Neuronal stem cell (in vitro differentiated cells): ENCODE measurements around the gene CNTLN.
"Not testable (repeated sequence)": the region's sequence is repeated elsewhere in the genome, so short reads cannot be mapped to it uniquely, and the experiment has no call there.

Experiments
- DNase-seq: peaks from one replicate; pipeline ENCODE4 v3.0.0-alpha.2; 2013; ENCODE audit warnings: low spot score
- H2AFZ ChIP-seq: one replicate; pipeline ENCODE4 v1.6.1; 2013; ENCODE audit warnings: mild to moderate bottlenecking, low read length, inconsistent platforms
- H2AK5ac ChIP-seq: 2 replicates; pipeline ENCODE4 v1.6.1; 2013; ENCODE audit warnings: low read depth, mild to moderate bottlenecking, inconsistent platforms, low read length, moderate library complexity, mixed read lengths
- H2BK120ac ChIP-seq: 2 replicates; pipeline ENCODE4 v1.6.1; 2013; ENCODE audit warnings: low read depth, mild to moderate bottlenecking, inconsistent platforms, low read length, moderate library complexity, mixed read lengths
- H2BK12ac ChIP-seq: one replicate; pipeline ENCODE4 v1.6.1; 2013; ENCODE audit warnings: low read length, inconsistent platforms
- H2BK15ac ChIP-seq: 2 replicates; pipeline ENCODE4 v1.6.1; 2013; ENCODE audit warnings: mild to moderate bottlenecking, low read length, inconsistent platforms, mixed read lengths
- H2BK5ac ChIP-seq: one replicate; pipeline ENCODE4 v1.6.1; 2013; ENCODE audit warnings: inconsistent platforms, mild to moderate bottlenecking, low read length, moderate library complexity
- H3K14ac ChIP-seq: one replicate; pipeline ENCODE4 v1.6.1; 2013; ENCODE audit warnings: low read length, inconsistent platforms
- H3K18ac ChIP-seq: 2 replicates; pipeline ENCODE4 v1.6.1; 2013; ENCODE audit warnings: low read length, inconsistent platforms
- H3K23ac ChIP-seq: 2 replicates; pipeline ENCODE4 v1.6.1; 2013; ENCODE audit warnings: low read depth, mild to moderate bottlenecking, mixed read lengths, low read length, inconsistent platforms; ENCODE audit not compliant: poor library complexity
- H3K27ac ChIP-seq: replicated peaks from 3 replicates; pipeline ENCODE4 v1.5.1; 2013; ENCODE audit warnings: low read length, inconsistent platforms
- H3K27me3 ChIP-seq, 3 experiments: 2 replicates each; pipeline ENCODE4 v1.6.1; 2013; ENCODE audit warnings: low read length in 3 of 3, mild to moderate bottlenecking in 2 of 3, inconsistent platforms in 1 of 3, low read depth in 1 of 3, mixed read lengths in 1 of 3, moderate library complexity in 1 of 3; ENCODE audit not compliant: control insufficient read depth in 3 of 3, insufficient read depth in 3 of 3
- H3K36me3 ChIP-seq, 2 donors: replicated peaks in 1 of 2; 2 replicates each; pipeline ENCODE4 v1.6.1; 2013; ENCODE audit warnings: low read length in 2 of 2; ENCODE audit not compliant: control insufficient read depth in 2 of 2, insufficient read depth in 2 of 2
- H3K4ac ChIP-seq: 2 replicates; pipeline ENCODE4 v1.6.1; 2013; ENCODE audit warnings: inconsistent platforms, mild to moderate bottlenecking, low read length, moderate library complexity
- H3K4me1 ChIP-seq, 2 donors: 1 replicate in 1 of 2; 2 replicates in 1 of 2; pipeline ENCODE4 v1.6.1; 2013; ENCODE audit warnings: low read length in 2 of 2, low read depth in 1 of 2; ENCODE audit not compliant: control insufficient read depth in 2 of 2, insufficient read depth in 1 of 2
- H3K4me2 ChIP-seq: one replicate; pipeline ENCODE4 v1.6.1; 2013; ENCODE audit warnings: mild to moderate bottlenecking, low read length, inconsistent platforms; ENCODE audit not compliant: insufficient read depth, poor library complexity, severe bottlenecking
- H3K4me3 ChIP-seq, 2 donors: 2 replicates each; pipeline ENCODE4 v1.5.1; 2013; ENCODE audit warnings: low read length in 2 of 2, mild to moderate bottlenecking in 2 of 2, inconsistent platforms in 1 of 2, moderate library complexity in 1 of 2
- H3K79me1 ChIP-seq: one replicate; pipeline ENCODE4 v1.6.1; 2013; ENCODE audit warnings: low read depth, mild to moderate bottlenecking, inconsistent platforms, low read length, moderate library complexity
- H3K9ac ChIP-seq: one replicate; pipeline ENCODE4 v1.6.1; 2013; ENCODE audit warnings: mild to moderate bottlenecking, low read depth, low read length, inconsistent platforms; ENCODE audit not compliant: poor library complexity
- H3K9me3 ChIP-seq, 2 donors: replicated peaks in 1 of 2; 2 replicates each; pipeline versions ENCODE3 to v1.6.1; 2013; ENCODE audit warnings: low read length in 2 of 2, mild to moderate bottlenecking in 2 of 2, inconsistent platforms in 1 of 2, low read depth in 1 of 2, mixed read lengths in 1 of 2, moderate library complexity in 1 of 2; ENCODE audit not compliant: control insufficient read depth in 2 of 2, insufficient read depth in 1 of 2
- H4K8ac ChIP-seq: one replicate; pipeline ENCODE4 v1.6.1; 2013; ENCODE audit warnings: low read depth, mild to moderate bottlenecking, inconsistent platforms, low read length, moderate library complexity
- H4K91ac ChIP-seq: one replicate; pipeline ENCODE4 v1.6.1; 2013; ENCODE audit warnings: low read length, low read depth, mild to moderate bottlenecking, inconsistent platforms; ENCODE audit not compliant: poor library complexity
- WGBS, 2 donors: extraction: QIAGEN DNeasy Blood & Tissue Kit; methylation state at CpG; one replicate each; pipeline ENCODE4 v1.1.7; 2013; ENCODE audit warnings: missing lambda C conversion rate in 2 of 2, mixed read lengths in 1 of 2; ENCODE audit not compliant: insufficient read length in 2 of 2, insufficient replicate concordance in 1 of 2; ENCODE audit errors: extremely low coverage in 2 of 2; 5-methylcytosine and 5-hydroxymethylcytosine counted together

Gene CNTLN

DNA sequence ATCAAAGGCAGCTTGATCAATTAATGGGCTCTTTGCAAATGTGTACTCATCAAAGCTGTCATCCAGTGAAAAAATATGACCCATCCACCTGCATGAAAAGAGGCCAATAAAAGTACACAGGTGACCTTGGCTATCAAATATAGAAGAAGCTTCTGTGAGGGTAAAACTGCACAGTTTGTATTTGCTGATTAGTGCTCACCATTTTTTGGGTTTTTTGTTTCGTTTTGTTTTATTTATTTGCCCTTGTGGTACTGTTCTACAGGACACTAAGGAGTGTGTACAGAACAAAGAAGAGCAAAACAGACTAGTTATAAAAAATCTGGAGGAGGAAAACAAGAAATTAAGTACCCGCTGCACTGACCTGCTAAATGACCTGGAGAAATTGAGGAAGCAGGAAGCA lies 101.3 kb downstream of the CNTLN start:
- Histone ChIP-seq H3K27me3 (no peaks in the 10 kb centered on the region), H2AFZ (no peak overlapping the region), H2BK15ac (no peak overlapping the region), H2BK12ac (no peak overlapping the region), H2BK120ac (no peak overlapping the region), H3K23ac (no peak overlapping the region), H4K91ac (no peak overlapping the region), H3K18ac (no peak overlapping the region), H3K4me3 (no peak overlapping the region), H3K9ac (no peak overlapping the region), H3K79me1 (no peaks in the 10 kb centered on the region), H4K8ac (no peak overlapping the region), H3K36me3 (no peaks in the 10 kb centered on the region), H2BK5ac (no peak overlapping the region), H3K9me3 (no peaks in the 10 kb centered on the region), H3K4me1 (no peaks in the 10 kb centered on the region), H3K4me2 (no peak overlapping the region), H3K14ac (no peak overlapping the region), H2AK5ac (no peak overlapping the region), H3K27ac (no peak overlapping the region), H3K4ac (no peak overlapping the region)
- WGBS, 2 donors = no CpG with 5 or more reads among the region's 2 CpGs
- DNase-seq = no peak

DNA sequence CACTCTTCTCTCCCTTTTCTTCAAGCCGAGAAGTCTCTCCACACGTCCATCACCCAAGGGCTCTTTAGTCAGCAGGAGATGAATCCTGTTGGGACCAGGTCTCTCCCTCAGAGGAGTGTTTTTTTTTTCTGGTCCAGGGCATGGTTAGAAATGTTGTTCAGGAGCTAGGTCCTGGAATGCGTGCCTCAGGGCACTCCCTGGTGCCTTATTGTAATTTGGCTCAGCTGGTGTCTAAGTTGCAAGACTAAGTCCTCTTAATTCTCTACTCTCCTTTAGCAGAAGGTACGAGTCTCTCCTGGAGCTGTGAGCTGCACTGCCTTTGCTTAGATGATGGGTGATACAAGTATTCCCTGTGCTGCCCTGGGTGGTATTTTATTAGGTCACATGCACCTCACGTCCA lies 111.9 kb downstream of the CNTLN start:
- H3K9ac ChIP-seq = no peak overlapping the region
- no peak overlapping the region for H2BK12ac ChIP-seq
- H4K8ac ChIP-seq = no peak overlapping the region
- no peak overlapping the region for H3K27ac ChIP-seq
- H2BK120ac ChIP-seq = no peak overlapping the region
- no peak overlapping the region for H2BK5ac ChIP-seq
- H3K4ac ChIP-seq = no peak overlapping the region
- peaks cover 0 to 9% of the 10 kb centered on the region in 2 donors for H3K9me3 ChIP-seq
- no peak for DNase-seq
- no peaks in the 10 kb centered on the region for H3K4me1 ChIP-seq
- H4K91ac ChIP-seq = no peak overlapping the region
- no peak overlapping the region for H3K14ac ChIP-seq
- H2BK15ac ChIP-seq = no peak overlapping the region
- H2AK5ac ChIP-seq = no peak overlapping the region
- no peak overlapping the region for H3K18ac ChIP-seq
- H3K23ac ChIP-seq = no peak overlapping the region
- no peak overlapping the region for H3K4me2 ChIP-seq
- H3K4me3 ChIP-seq = no peak overlapping the region
- no peaks in the 10 kb centered on the region for H3K27me3 ChIP-seq
- H3K36me3 ChIP-seq = no peaks in the 10 kb centered on the region
- no peaks in the 10 kb centered on the region for H3K79me1 ChIP-seq
- no peak overlapping the region for H2AFZ ChIP-seq
- no CpG with 5 or more reads among the region's 5 CpGs for WGBS, 2 donors

DNA sequence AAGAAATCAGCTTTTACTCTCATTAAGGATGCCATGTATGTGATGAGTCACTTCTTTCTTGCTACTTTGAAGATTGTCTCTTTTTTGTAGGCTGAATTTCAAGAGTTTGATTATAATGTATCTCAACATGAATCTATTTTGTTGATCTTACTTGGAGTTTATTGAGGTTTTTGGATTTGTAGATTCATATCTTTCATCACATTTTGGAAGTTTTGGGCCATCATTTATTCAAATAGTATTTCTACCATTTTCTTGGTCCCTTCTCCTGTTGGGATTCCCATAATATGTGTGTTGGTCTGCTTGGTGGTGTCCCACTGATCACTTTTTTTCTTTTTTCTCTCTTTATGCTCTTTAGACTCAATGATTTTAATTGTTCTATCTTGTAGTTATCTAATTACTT lies 116.3 kb downstream of the CNTLN start:
- Histone ChIP-seq H4K8ac (no peak overlapping the region), H2AK5ac (no peak overlapping the region), H3K4me2 (no peak overlapping the region), H4K91ac (no peak overlapping the region), H2AFZ (no peak overlapping the region), H3K36me3 (no peaks in the 10 kb centered on the region), H2BK120ac (no peak overlapping the region), H3K18ac (no peak overlapping the region), H3K4ac (no peak overlapping the region), H3K4me1 (no peaks in the 10 kb centered on the region), H3K9ac (no peak overlapping the region), H3K14ac (no peak overlapping the region), H2BK15ac (no peak overlapping the region), H3K23ac (no peak overlapping the region), H3K27me3 (no peaks in the 10 kb centered on the region), H2BK5ac (no peak overlapping the region), H3K9me3 (peaks cover 0 to 14% of the 10 kb centered on the region in 2 donors), H3K27ac (no peak overlapping the region), H3K4me3 (no peak overlapping the region), H3K79me1 (no peaks in the 10 kb centered on the region), H2BK12ac (no peak overlapping the region)
- no peak for DNase-seq

- H3K18ac ChIP-seq, H3K9me3 ChIP-seq, H3K36me3 ChIP-seq, H2BK5ac ChIP-seq, H3K14ac ChIP-seq, H4K91ac ChIP-seq, H3K79me1 ChIP-seq, H3K27ac ChIP-seq, H3K4ac ChIP-seq, H3K4me1 ChIP-seq, H3K9ac ChIP-seq, H3K4me3 ChIP-seq, H3K27me3 ChIP-seq, DNase-seq, H2AK5ac ChIP-seq, H3K4me2 ChIP-seq, H2AFZ ChIP-seq, H2BK12ac ChIP-seq, H3K23ac ChIP-seq, H4K8ac ChIP-seq, H2BK120ac ChIP-seq, H2BK15ac ChIP-seq: not testable (repeated sequence)
- no CpG with 5 or more reads among the region's 19 CpGs for WGBS, 2 donors
Observed at GRCh38 chr9:17268531-17269188, 133.8 kb downstream of the CNTLN start.
